Suprapubic skin (tissue), 4 donors: ENCODE measurements around the gene URB1. TPM values are rescaled to one million over a fixed set of nuclear protein-coding genes. Genes with fewer than 3 reads are reported as not detected.

ENCODE experiments used
- DNase-seq, 2 donors: peaks; one replicate each; pipeline ENCODE4 v3.0.0-alpha.2; 2019; ENCODE audit warnings: low spot score in 2 of 2
- H3K27ac ChIP-seq: fragments of 200-600 bp; sonication (generic); one replicate; pipeline ENCODE4 v1.5.1; 2019
- H3K27me3 ChIP-seq: fragments of 200-600 bp; sonication (generic); one replicate; pipeline ENCODE4 v1.5.1; 2019
- H3K36me3 ChIP-seq: fragments of 200-600 bp; sonication (generic); one replicate; pipeline ENCODE4 v1.5.1; 2019
- H3K4me1 ChIP-seq: fragments of 200-600 bp; sonication (generic); one replicate; pipeline ENCODE4 v1.5.1; 2019
- H3K4me3 ChIP-seq: fragments of 200-600 bp; sonication (generic); one replicate; pipeline ENCODE4 v1.5.1; 2019; ENCODE audit warnings: mild to moderate bottlenecking
- H3K9me3 ChIP-seq: fragments of 200-600 bp; sonication (generic); one replicate; pipeline ENCODE4 v1.5.1; 2019
- EP300 ChIP-seq: sonication (generic); formaldehyde crosslinking; IDR thresholded peaks from one replicate; pipeline ENCODE4 v1.6.1; 2017; ENCODE audit warnings: antibody characterized with exemption
- POLR2A ChIP-seq, 2 donors: fragments of 450-650 bp; IDR thresholded peaks; one replicate each; pipeline ENCODE4 v1.6.1; 2017; ENCODE audit warnings: antibody characterized with exemption in 2 of 2, mild to moderate bottlenecking in 2 of 2, moderate library complexity in 2 of 2
- POLR2AphosphoS5 ChIP-seq, 3 donors: sonication (generic); formaldehyde crosslinking; IDR thresholded peaks; one replicate each; pipeline ENCODE4 v1.6.1; 2017; ENCODE audit warnings: antibody characterized with exemption in 3 of 3
- WGBS: methylation state at CpG from one replicate; pipeline ENCODE4 v1.1.5; 2018; 5-methylcytosine and 5-hydroxymethylcytosine counted together
- total RNA-seq, 4 donors: library from RNA; depleted of rRNA; stranded (reverse); fragments of >200 nt; gene quantifications; one replicate each; pipeline ENCODE4 v1.1.0, GENCODE V29; 2016
- TF ChIP-seq, protein P1 (sequence below), 2 donors: fragments of 200-600 bp in 1 of 2; fragments of 450-650 bp in 1 of 2; sonication (generic) in 1 of 2; IDR thresholded peaks; one replicate each; pipeline ENCODE4 v1.5.1; 2016 to 2019; ENCODE audit warnings: antibody characterized with exemption in 2 of 2, mild to moderate bottlenecking in 1 of 2, moderate library complexity in 1 of 2

URB1 gene
- total RNA-seq, 4 donors from 2014 or later, result 23.7 to 49.4 (median 33.0) TPM

DNA sequence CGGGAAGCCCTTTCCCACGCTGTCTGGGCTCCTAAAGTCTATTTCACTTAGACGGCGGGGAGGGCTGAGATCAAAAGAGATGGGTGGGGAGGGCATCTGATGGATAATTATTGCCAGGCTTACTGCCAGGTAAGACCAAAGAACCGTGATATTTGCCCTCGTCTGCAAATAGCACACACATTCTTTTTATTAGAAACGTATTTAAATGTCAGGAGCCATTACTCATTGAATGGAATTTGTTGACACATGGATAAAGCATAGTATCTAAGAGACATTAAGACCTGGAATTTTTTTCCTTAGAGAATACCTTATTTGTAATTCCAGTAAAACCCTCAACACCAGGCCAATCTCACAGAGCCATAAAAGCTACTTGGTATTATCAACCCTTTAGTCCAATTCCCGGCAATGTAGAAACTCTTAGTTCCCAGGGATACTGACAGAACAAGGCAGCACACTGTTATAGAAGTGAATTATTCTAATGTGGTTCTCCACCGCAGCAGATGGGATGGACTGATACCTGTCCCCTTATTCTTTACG is 10.6 kb downstream of the URB1 start:
- H3K27ac ChIP-seq, result no peak overlapping the region
- H3K9me3 ChIP-seq, result no peaks in the 10 kb centered on the region
- no peaks in the 10 kb centered on the region for H3K4me1 ChIP-seq
- 78% methylated on average over 10 of the region's 10 CpGs for WGBS
- DNase-seq, result no peak
- peaks cover 64% of the 10 kb centered on the region for H3K36me3 ChIP-seq
- TF ChIP-seq POLR2AphosphoS5 (IDR thresholded peaks at IDR 0.05), result no peak
- TF ChIP-seq EP300, result no peak
- no peak for TF ChIP-seq POLR2A (IDR thresholded peaks at IDR 0.05)
- TF ChIP-seq, protein P1, sequence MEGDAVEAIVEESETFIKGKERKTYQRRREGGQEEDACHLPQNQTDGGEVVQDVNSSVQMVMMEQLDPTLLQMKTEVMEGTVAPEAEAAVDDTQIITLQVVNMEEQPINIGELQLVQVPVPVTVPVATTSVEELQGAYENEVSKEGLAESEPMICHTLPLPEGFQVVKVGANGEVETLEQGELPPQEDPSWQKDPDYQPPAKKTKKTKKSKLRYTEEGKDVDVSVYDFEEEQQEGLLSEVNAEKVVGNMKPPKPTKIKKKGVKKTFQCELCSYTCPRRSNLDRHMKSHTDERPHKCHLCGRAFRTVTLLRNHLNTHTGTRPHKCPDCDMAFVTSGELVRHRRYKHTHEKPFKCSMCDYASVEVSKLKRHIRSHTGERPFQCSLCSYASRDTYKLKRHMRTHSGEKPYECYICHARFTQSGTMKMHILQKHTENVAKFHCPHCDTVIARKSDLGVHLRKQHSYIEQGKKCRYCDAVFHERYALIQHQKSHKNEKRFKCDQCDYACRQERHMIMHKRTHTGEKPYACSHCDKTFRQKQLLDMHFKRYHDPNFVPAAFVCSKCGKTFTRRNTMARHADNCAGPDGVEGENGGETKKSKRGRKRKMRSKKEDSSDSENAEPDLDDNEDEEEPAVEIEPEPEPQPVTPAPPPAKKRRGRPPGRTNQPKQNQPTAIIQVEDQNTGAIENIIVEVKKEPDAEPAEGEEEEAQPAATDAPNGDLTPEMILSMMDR (IDR thresholded peaks at IDR 0.05), result no peak
- no peak overlapping the region for H3K4me3 ChIP-seq
- no peaks in the 10 kb centered on the region for H3K27me3 ChIP-seq

- H3K36me3 ChIP-seq, result peaks cover 65% of the 10 kb centered on the region
- 84% methylated on average over 6 of the region's 6 CpGs for WGBS
- H3K4me3 ChIP-seq, result no peak overlapping the region
- H3K4me1 ChIP-seq, result no peaks in the 10 kb centered on the region
- TF ChIP-seq POLR2A (IDR thresholded peaks at IDR 0.05), result no peak
- TF ChIP-seq EP300, result no peak
- no peak for TF ChIP-seq POLR2AphosphoS5 (IDR thresholded peaks at IDR 0.05)
- TF ChIP-seq, protein P1 (IDR thresholded peaks at IDR 0.05), result no peak
- H3K27ac ChIP-seq, result no peak overlapping the region
- no peaks in the 10 kb centered on the region for H3K27me3 ChIP-seq
- DNase-seq, result no peak
- H3K9me3 ChIP-seq, result no peaks in the 10 kb centered on the region
Measured at GRCh38 chr21:32381571-32381970, 11.2 kb downstream of the URB1 start.

DNA sequence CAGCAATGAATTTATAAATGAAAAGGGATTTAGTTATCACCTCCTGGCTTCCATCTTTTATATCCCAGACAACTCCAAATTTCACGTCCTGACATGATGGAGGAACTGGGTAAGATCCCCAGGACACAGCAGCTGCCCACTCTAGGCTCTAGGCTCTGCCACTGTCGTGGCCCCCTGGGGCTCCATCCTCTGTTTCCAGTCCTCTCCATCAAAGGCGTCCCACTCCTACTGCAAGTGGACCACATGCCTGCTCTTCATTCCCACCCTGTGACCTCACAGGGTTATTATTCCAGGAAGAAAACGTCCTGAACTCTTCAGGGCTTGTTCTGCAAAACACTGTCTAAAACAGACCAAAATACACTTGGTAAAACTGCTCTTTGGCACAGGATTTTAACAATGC is 11.9 kb downstream of the URB1 start:
- Histone ChIP-seq H3K4me3 (no peak overlapping the region), H3K4me1 (no peaks in the 10 kb centered on the region), H3K36me3 (peaks cover 65% of the 10 kb centered on the region), H3K27me3 (no peaks in the 10 kb centered on the region), H3K9me3 (no peaks in the 10 kb centered on the region), H3K27ac (no peak overlapping the region)
- DNase-seq, result peak in 1 of 2 donors; percentile 26
- WGBS, result 75% methylated on average over 4 of the region's 4 CpGs
- TF ChIP-seq EP300 (peak; percentile 43), POLR2A (IDR thresholded peaks at IDR 0.05) (no peak), POLR2AphosphoS5 (IDR thresholded peaks at IDR 0.05) (no peak)
- TF ChIP-seq, protein P1 (IDR thresholded peaks at IDR 0.05), result no peak

- peaks cover 65% of the 10 kb centered on the region for H3K36me3 ChIP-seq
- H3K27ac ChIP-seq, result no peak overlapping the region
- no peak overlapping the region for H3K4me3 ChIP-seq
- H3K27me3 ChIP-seq, result no peaks in the 10 kb centered on the region
- H3K9me3 ChIP-seq, result no peaks in the 10 kb centered on the region
- TF ChIP-seq, protein P1 (IDR thresholded peaks at IDR 0.05), result no peak
- TF ChIP-seq POLR2A (IDR thresholded peaks at IDR 0.05) (no peak), POLR2AphosphoS5 (IDR thresholded peaks at IDR 0.05) (no peak), EP300 (no peak)
- 61% methylated on average over 5 of the region's 5 CpGs for WGBS
- H3K4me1 ChIP-seq, result no peaks in the 10 kb centered on the region
- peak in 1 of 2 donors; percentile 42 for DNase-seq
Measured at GRCh38 chr21:32378956-32379355, 13.9 kb downstream of the URB1 start.

DNA sequence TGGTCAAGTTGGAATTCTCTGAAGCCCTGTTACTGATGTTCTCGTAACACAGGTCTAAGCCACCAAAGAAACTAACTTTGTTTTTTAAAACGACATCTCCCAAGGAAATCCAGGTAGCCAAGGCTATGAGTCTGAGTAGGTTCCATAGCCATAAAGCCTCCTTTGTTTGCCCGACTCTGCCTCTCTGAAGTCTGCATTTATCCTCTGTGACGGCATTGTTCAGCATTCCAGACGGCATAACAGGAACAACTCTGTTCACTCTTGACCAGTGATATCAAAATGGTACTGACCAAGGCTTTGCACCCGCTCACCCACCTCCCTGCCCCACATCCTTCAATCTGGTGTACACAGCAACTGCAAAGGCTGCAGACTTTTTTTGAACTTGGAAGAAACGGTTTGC is 14.8 kb downstream of the URB1 start:
- Histone ChIP-seq H3K9me3 (no peaks in the 10 kb centered on the region), H3K27ac (no peak overlapping the region), H3K4me1 (peaks cover 1% of the 10 kb centered on the region), H3K27me3 (no peaks in the 10 kb centered on the region), H3K36me3 (peaks cover 55% of the 10 kb centered on the region), H3K4me3 (no peak overlapping the region)
- peak in 1 of 2 donors; percentile 8 for DNase-seq
- no peak for TF ChIP-seq POLR2A (IDR thresholded peaks at IDR 0.05)
- TF ChIP-seq POLR2AphosphoS5 (IDR thresholded peaks at IDR 0.05), result no peak
- WGBS, result 93% methylated on average over 7 of the region's 7 CpGs

GRCh38 chr21:32377506-32377905 is 15.3 kb downstream of the URB1 start:
- peaks cover 6% of the 10 kb centered on the region for H3K4me1 ChIP-seq
- no peak overlapping the region for H3K4me3 ChIP-seq
- WGBS, result 97% methylated on average over 8 of the region's 8 CpGs
- no peak overlapping the region for H3K27ac ChIP-seq
- DNase-seq, result peak in 1 of 2 donors; percentile 24
- H3K36me3 ChIP-seq, result peaks cover 51% of the 10 kb centered on the region
- no peak for TF ChIP-seq POLR2A (IDR thresholded peaks at IDR 0.05)
- no peak for TF ChIP-seq POLR2AphosphoS5 (IDR thresholded peaks at IDR 0.05)
- TF ChIP-seq, protein P1 (IDR thresholded peaks at IDR 0.05), result no peak
- no peak for TF ChIP-seq EP300
- H3K9me3 ChIP-seq, result no peaks in the 10 kb centered on the region
- no peaks in the 10 kb centered on the region for H3K27me3 ChIP-seq
